Measurements from ENCODE around the gene CRACR2B. TPM values are rescaled to one million over a fixed set of nuclear protein-coding genes. Genes with fewer than 3 reads are reported as not detected.

CRACR2B gene
- total and polyA plus RNA-seq, 10 of the 15 experiments (the other 5 are each of a cell fraction or from before 2014, with no cell fraction given) = 0.10 to 33.7 (median 12.7) TPM

GRCh38 chr11:870418-870817 lies 42.7 kb downstream of the CRACR2B start (continued):
- TF ChIP-seq MYB (IDR thresholded peaks at IDR 0.05; ENCODE audit: borderline replicate concordance, low read depth, low read length) (no peak), CHD4 (IDR thresholded peaks at IDR 0.05) (no peak), MYC (IDR thresholded peaks at IDR 0.05; ENCODE audit: insufficient read depth, insufficient read length, insufficient replicate concordance, low read length, severe bottlenecking) (no peak)
- TF ChIP-seq, protein P1, sequence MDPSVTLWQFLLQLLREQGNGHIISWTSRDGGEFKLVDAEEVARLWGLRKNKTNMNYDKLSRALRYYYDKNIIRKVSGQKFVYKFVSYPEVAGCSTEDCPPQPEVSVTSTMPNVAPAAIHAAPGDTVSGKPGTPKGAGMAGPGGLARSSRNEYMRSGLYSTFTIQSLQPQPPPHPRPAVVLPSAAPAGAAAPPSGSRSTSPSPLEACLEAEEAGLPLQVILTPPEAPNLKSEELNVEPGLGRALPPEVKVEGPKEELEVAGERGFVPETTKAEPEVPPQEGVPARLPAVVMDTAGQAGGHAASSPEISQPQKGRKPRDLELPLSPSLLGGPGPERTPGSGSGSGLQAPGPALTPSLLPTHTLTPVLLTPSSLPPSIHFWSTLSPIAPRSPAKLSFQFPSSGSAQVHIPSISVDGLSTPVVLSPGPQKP (IDR thresholded peaks at IDR 0.05; ENCODE audit: low read depth, low read length) = no peak
- TF ChIP-seq, protein P2, sequence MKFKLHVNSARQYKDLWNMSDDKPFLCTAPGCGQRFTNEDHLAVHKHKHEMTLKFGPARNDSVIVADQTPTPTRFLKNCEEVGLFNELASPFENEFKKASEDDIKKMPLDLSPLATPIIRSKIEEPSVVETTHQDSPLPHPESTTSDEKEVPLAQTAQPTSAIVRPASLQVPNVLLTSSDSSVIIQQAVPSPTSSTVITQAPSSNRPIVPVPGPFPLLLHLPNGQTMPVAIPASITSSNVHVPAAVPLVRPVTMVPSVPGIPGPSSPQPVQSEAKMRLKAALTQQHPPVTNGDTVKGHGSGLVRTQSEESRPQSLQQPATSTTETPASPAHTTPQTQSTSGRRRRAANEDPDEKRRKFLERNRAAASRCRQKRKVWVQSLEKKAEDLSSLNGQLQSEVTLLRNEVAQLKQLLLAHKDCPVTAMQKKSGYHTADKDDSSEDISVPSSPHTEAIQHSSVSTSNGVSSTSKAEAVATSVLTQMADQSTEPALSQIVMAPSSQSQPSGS (IDR thresholded peaks at IDR 0.05; ENCODE audit: low read length) = no peak

DNA sequence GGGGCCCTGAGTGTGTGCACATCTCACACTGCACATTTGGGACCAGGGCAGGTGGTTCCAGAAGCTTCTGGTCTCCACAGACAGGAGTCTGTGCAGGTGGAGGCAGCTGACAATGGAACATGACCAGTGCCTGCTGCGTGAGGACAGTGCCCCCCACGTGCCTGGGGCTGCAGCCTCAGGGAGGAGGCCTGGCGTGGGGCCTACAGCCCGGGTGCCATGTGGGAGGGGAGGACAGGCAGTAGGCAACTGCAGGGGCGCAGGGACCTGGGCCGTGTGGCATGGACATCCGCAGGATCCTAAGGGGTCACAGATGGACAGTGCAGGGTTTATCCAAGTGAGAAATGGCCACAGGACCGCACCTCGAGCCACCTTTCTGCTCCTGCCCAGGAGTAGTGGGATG lies 43.8 kb downstream of the CRACR2B start:
- ChIA-PET SMC1A (ENCODE audit: uncharacterized antibody, unreplicated experiment) (no interaction called here), RAD21 (ENCODE audit: unreplicated experiment) (no interaction called here), POLR2A (no interaction called here), CTCF (no interaction called here)
- Histone ChIP-seq H3K27me3 (replicated peaks in 1 of 2; ENCODE audit: control insufficient read depth in 2 of 2, insufficient read depth in 2 of 2, low read length in 1 of 2) (no peaks in the 10 kb centered on the region), H3K4me1 (ENCODE audit: control insufficient read depth, insufficient read depth, low read length) (no peaks in the 10 kb centered on the region), H2AFZ (ENCODE audit: control insufficient read depth, low read depth, low read length) (no peak overlapping the region), H3K27ac (ENCODE audit: control insufficient read depth, insufficient read depth) (no peak overlapping the region), H3K4me3 (no peak overlapping the region), H3K9ac (ENCODE audit: control insufficient read depth, insufficient read depth, low read length) (no peak overlapping the region), H3K36me3 (ENCODE audit: control insufficient read depth in 2 of 2, insufficient read depth in 2 of 2, low read length in 1 of 2) (no peaks in the 10 kb centered on the region; a peak in 1 of 4 replicates), H3K9me3 (replicated peaks; ENCODE audit: control insufficient read depth, insufficient read depth, low read length) (no peaks in the 10 kb centered on the region), H3K4me2 (ENCODE audit: control insufficient read depth, insufficient read depth) (no peak overlapping the region), H3K79me2 (ENCODE audit: control insufficient read depth, insufficient read depth, low read length) (no peaks in the 10 kb centered on the region), H4K20me1 (ENCODE audit: control insufficient read depth, insufficient read depth) (no peaks in the 10 kb centered on the region)
- BruUV-seq (replicated peaks) = no TSS peak
- in situ Hi-C loops (cut with MboI) = no loop called here
- ATAC-seq = no peak
- FAIRE-seq = no peak
- intact Hi-C loops (cut with micrococcal nuclease; ENCODE audit: unreplicated experiment) = no loop called here
- DNase-seq (ENCODE audit: low read depth, low spot score) = no peak
- 67% methylated on average over 9 of the region's 9 CpGs for WGBS (ENCODE audit: insufficient coverage, insufficient replicate concordance, low lambda C conversion rate, missing lambda C conversion rate)
- TF ChIP-seq PKNOX1 (IDR thresholded peaks at IDR 0.05) (no peak), CEBPB (IDR thresholded peaks at IDR 0.05; ENCODE audit: borderline replicate concordance in 1 of 2, low read depth in 2 of 2, low read length in 2 of 2) (no peak), ZNF24 (IDR thresholded peaks at IDR 0.05) (no peak), NBN (IDR thresholded peaks at IDR 0.05) (no peak), RUNX3 (IDR thresholded peaks at IDR 0.05; ENCODE audit: low read length) (no peak), ZNF207 (IDR thresholded peaks at IDR 0.05; ENCODE audit: borderline replicate concordance) (no peak), HDGF (IDR thresholded peaks at IDR 0.05) (no peak), RELA (IDR thresholded peaks at IDR 0.05; ENCODE audit: borderline replicate concordance, partially characterized antibody) (no peak), YBX1 (IDR thresholded peaks at IDR 0.05) (no peak), NR2C2 (IDR thresholded peaks at IDR 0.05; ENCODE audit: borderline replicate concordance, control insufficient read depth, insufficient read length, low read depth) (no peak), POU2F2 (IDR thresholded peaks at IDR 0.05; ENCODE audit: borderline replicate concordance, low read depth, low read length) (no peak)
